ENCODE results near the gene TMEM143.
"Not testable (repeated sequence)": the region's sequence is repeated elsewhere in the genome, so short reads cannot be mapped to it uniquely, and the experiment has no call there.

Gene TMEM143

GRCh38 chr19:48292798-48293197, 70.9 kb downstream of the TMEM143 start:
- peak; percentile 80 for DNase-seq (ENCODE audit: low spot score)

- not testable (repeated sequence) for DNase-seq (ENCODE audit: low spot score)
These were observed 72.3 kb downstream of the TMEM143 start for GRCh38 chr19:48291489-48291815.

GRCh38 chr19:48290771-48291488, 72.8 kb downstream of the TMEM143 start:
- DNase-seq (ENCODE audit: low spot score): peak; percentile 84

DNA sequence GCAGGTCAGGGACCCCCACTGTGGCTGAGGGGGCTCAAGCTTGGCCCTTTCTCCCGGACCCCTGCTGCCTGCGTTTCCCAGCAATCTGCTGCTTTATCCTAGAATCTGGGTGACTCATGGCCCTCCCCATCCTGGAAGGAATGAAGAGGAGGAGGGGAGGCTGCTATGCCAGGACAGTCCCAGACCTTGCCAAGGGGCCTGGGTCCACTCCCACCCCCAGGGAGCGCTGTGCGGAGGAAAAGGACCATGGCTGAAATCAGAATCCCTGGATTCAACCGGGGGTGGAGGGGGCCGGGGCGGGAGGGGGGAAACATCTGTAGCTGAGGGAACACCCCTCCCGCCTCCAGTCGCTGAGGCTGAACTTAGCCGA, 73.4 kb downstream of the TMEM143 start:
- peak; percentile 56 for DNase-seq (ENCODE audit: low spot score)

- no peak for DNase-seq (ENCODE audit: low spot score)
These were observed 76.0 kb downstream of the TMEM143 start for GRCh38 chr19:48287748-48288147.

DNA sequence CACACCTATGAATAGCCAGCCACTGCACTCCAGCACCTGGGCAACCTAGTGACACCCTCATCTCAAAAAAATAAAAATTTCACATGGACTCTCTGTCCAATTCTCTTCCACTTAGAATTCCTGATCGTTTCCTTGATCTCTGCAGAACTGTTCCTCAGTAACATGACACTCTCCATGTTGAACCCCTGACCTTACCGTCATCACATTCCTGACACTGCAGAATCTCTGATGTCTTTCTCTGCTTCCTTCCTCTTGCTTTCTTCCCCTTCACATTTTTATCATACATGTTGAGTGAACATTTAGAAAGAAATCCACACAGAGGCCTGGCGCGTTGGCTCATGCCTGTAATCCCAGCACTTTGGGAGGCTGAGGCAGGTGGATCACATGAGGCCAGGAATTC, 78.8 kb downstream of the TMEM143 start:
- DNase-seq (ENCODE audit: low spot score): no peak

DNA sequence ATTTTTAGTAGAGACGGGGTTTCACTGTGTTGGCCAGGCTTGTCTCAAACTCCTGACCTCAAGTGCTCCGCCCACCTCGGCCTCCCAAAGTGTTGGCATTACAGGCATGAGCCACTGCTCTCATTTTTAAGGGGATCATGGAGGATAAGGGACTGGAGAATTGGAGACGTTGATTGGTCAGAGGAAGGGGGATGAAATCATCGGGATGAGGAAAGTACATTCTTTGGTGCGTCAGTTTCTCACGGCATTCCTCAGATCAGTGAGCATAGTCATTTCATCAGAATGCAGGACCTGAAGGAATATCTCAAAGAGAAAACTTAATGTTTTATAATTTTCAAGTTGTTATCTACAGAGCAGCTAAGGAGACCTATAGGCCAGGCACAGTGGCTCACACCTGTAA, 79.8 kb downstream of the TMEM143 start:
- DNase-seq (ENCODE audit: low spot score): peak; percentile 21
